Measurements from ENCODE around the gene GNLY.

DNA sequence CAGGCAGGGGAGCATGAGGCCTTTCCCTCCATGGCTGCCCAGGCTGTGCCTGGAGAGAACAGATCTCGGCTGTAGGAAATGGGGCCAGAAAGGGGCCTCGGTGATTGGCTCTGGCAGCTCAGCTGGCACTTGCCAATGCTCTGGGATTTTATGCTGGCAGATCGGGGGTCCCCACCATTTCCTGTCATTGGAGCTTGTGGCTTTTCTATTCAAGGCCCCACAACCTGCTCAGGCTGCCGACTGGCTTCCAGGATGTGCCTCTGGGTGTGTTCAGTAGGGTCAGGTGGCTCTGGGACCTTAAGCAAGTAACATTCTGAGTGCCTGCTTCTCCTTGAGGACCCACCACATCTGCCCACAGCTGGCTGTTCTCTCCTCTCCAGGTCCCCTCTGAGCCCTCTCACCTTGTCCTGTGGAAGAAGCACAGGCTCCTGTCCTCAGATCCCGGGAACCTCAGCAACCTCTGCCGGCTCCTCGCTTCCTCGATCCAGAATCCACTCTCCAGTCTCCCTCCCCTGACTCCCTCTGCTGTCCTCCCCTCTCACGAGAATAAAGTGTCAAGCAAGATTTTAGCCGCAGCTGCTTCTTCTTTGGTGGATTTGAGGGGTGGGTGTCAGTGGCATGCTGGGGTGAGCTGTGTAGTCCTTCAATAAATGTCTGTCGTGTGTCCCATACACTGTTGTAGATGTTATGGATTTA lies 4.2 kb downstream of the GNLY start:
- TF ChIP-seq, protein P1, sequence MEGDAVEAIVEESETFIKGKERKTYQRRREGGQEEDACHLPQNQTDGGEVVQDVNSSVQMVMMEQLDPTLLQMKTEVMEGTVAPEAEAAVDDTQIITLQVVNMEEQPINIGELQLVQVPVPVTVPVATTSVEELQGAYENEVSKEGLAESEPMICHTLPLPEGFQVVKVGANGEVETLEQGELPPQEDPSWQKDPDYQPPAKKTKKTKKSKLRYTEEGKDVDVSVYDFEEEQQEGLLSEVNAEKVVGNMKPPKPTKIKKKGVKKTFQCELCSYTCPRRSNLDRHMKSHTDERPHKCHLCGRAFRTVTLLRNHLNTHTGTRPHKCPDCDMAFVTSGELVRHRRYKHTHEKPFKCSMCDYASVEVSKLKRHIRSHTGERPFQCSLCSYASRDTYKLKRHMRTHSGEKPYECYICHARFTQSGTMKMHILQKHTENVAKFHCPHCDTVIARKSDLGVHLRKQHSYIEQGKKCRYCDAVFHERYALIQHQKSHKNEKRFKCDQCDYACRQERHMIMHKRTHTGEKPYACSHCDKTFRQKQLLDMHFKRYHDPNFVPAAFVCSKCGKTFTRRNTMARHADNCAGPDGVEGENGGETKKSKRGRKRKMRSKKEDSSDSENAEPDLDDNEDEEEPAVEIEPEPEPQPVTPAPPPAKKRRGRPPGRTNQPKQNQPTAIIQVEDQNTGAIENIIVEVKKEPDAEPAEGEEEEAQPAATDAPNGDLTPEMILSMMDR (IDR thresholded peaks at IDR 0.05) = no peak
- TF ChIP-seq POLR2A (IDR thresholded peaks at IDR 0.05) = no peak
